IPS-NIHi7 (cell line): ENCODE data around the gene VIT.
"Not testable (repeated sequence)": the region's sequence is repeated elsewhere in the genome, so short reads cannot be mapped to it uniquely, and the experiment has no call there.

Source experiments
- DNase-seq: peaks from one replicate; pipeline ENCODE4 v3.0.0; 2012; ENCODE audit warnings: mixed read lengths; ENCODE audit errors: extremely low spot score

Gene VIT

DNA sequence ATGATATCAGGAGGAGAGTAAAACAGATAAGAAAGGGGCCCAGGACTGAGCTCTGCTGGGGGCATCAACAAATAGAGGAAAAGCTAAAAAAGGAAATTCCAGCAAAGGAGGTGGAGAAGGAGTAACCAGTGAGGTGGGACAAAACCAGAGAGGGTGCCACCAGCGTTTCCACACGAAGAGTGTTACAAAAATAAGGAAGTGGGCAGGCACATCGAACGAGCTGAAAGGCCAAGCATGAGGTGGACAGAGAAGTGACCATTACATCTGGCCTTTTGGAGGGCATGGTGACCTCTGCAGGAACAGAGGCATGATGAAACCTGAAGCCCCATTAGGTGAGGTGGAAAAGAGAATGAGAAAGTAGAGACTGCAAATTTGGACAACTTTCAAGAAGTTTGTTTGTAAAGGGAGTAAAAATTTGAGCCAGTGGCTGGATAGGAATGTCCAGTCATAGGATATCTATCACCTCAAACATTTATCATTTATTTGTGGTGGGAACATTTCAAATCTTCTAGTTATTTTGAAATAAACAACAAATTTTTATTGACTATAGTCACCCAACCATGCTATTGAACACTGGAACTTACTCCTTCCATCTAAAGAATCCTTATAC lies 18.4 kb upstream of the VIT start:
- DNase-seq: no peak

DNA sequence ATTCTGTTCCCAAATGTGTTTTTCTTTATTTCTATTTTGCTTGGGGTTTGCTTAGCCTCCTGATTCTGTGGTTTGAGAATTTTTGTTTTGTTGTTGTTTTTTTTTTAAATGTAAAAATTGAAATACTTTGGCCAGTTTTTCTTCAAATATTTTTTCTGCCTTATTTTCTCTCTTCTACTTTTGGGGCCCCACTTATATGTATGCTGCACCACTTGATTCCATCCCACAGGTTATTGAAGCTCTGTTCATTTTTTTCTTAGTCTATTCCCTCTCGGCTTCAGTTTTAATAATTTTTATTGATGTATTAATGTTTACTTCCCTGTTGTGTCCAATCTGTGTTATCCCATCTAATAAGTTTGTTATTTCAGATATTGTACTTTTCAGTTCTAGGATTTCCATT lies 17.7 kb upstream of the VIT start:
- no peak for DNase-seq

DNA sequence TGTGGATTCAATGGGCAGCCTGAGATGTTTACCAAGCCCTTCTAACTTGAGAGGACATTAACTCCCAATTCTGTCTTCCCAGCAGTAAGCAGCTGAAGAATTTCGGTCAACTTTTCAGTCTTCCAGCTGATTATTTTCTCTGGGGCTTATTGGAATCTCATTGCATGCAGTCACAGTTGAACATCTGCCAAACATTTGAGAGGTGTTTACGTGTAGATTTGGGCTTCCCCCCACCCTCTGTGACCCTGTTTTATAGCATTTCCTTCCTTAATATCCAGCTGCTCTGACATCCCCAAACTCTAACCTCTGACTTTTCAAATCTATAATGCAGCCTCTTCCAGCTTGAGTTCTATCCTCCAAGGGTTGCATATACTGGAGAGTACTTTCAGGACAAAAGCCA lies 16.5 kb upstream of the VIT start:
- DNase-seq: no peak

DNA sequence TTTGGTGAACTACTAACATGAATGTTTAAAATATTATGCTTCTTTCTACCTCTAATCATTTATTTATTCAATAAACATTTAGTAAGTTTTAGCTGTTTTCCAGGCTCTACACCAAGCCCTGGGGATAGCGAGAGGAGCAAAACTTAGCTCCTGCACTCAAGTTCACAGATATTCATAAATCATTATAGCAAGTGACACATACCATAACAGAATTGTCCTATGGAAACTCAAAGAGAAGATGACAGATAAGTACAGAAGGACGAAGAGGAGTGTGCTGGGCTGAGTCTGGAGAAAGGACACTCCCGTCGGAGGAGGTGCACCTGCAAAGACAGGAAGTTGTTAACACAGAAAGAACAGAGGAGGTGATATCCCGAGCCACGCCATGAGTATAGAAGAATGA lies 13.9 kb upstream of the VIT start:
- no peak for DNase-seq

DNA sequence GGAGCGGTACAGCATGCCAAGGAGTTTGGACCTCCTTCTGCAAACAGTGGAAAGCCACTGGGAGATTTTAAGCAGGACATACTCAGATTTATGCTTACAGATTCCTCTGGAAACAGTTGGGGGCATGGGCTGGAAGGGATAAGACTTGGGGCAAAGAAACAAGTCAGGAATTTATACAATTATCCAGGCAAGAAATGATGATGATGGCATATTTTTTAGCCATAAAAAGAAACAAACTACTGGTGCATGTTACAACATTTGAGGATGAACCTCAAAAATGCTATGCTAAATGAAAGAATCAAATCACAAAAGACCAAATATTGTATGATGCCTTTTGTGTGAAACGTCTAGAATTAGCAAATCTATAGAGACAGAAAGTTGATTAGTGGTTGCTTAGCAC lies 13.5 kb upstream of the VIT start:
- DNase-seq: no peak

DNA sequence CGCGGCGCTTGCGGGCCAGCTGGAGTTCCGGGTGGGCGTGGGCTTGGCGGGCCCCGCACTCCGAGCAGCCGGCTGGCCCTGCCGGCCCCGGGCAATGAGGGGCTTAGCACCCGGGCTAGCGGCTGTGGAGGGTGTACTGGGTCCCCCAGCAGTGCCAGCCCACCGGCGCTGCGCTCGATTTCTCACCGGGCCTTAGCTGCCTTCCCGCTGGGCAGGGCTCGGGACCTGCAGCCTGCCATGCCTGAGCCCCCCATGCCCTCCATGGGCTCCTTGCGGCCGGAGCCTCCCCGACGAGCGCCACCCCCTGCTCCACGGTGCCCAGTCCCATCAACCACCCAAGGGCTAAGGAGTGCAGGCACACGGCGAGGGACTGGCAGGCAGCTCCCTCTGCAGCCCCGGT lies 8.2 kb upstream of the VIT start:
- not testable (repeated sequence) for DNase-seq

DNA sequence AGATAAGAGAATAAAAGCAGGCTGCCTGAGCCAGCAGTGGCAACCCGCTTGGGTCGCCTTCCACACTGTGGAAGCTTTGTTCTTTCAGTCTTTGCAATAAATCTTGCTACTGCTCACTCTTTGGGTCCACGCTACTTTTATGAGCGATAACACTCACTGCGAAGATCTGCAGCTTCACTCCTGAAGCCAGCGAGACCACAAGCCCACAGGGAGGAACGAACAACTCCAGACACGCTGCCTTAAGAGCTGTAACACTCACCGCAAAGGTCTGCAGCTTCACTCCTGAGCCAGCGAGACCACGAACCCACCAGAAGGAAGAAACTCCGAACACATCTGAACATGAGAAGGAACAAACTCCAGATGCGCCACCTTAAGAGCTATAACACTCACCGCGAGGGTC lies 7.5 kb upstream of the VIT start:
- DNase-seq: not testable (repeated sequence)

DNA sequence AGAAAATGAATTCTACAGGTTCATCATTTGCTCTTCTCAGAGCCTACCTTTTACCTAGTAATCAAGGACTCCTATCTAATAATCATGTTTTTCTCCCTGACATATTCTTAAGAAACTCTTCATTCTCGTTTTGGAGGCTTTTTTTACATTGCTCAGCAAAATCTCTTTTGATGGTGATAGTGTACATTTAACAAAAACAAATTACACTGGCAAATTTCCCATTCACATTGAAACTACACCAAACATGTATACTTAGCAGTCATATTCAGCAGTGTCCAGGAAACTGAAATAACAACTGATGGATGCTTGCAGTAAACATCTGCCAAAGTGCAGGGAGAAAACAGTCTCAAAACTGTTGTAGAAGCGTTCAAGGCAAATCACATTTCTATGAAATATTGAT lies 4.4 kb upstream of the VIT start:
- DNase-seq: no peak

DNA sequence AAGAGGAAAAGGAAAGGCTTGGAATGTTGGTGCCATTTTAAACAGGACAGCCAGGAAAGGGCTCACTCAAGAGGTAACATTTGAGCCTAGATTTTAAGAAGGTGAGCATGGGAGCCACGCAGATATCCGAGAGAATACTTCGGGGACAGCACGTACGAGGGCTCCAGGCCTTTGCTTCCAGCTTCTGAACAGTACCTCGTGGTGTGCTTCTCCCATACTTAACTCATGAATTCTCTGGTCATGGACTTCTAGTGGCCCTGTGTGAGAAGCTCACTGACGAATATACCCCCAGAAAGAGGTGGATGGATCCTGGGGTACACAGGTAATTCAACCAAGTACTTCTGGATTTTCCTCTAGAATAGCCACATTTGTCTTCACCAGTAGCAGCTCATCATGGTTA lies 2.7 kb upstream of the VIT start:
- no peak for DNase-seq

DNA sequence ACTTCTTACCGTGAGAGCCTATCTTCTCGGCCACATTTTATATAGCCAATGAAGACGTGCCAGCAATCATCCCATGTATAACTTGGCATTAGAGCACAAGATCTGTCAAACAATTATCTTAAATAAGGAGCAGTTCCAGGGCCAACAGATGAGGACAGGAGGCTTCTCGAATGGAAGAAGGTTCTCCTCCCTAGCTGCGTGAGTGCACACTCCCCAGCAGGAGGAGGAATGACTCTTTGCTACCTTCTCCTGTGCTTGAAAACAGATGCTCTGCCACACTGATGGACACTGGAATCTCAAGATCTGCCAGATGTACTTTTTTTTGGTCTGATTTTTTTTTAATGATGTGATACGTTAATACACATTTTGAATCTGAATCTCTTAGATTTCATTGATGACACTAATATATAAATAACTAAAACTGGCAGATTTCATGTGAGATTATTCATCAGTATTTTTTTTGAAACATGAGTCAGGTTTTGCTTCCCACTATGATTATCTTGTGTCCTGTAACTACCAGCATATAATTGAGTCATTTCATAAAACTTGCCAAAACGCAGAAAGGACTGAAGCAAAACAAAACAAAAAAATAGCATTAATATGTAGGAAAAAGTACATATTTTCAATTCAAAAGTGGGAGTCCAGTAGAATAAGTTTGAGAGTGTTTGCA lies 626 bp upstream of the VIT start:
- peak; percentile 42 for DNase-seq

DNA sequence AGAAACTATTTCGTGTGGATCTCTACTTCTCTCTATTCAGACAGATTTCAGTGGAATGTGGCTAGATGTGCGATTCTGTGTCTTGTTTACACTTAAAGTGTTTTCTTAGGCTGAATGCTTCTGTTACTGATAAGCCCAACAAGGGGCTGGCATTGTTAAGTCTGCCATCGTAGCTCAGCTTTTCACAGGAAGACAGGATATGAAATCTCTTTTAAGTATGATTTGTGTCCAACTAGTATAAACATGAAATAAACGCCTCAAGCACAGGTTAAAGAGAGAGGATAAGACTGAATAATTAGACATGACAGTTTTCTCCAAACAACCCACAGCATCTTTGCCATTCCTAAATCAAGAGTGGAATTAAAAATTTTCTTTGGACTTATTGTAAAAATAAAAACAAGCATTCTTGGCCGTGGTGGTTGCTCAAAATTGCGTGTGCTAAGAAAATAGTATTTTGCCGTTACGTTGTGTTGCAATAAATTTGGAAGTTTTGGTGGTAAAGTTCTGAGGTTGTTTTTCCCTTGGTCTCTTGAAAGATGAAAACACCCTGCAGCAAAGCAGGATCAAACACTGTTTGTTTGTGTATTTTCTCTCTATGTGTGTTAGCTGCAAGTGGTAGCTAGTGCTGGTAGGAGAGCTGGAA lies 1.0 kb downstream of the VIT start:
- no peak for DNase-seq

DNA sequence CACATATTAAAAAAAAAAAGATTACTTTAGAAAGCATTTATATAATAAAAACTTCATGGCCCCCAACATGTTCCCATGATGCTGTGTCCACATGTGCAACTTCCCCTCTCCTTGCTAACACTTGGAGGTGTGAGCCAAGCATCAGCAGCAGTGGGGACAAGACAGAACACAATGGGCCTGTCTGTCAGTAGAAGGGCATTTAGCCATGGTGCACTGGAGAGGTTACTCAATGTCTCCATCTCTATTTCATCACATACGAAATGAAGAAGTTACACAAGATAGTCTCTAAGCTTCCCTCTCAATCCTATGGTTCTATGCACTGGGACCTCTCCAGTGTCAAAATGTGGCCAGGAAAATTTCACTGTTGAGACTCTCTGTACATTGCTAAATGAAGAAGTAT lies 2.5 kb downstream of the VIT start:
- no peak for DNase-seq

DNA sequence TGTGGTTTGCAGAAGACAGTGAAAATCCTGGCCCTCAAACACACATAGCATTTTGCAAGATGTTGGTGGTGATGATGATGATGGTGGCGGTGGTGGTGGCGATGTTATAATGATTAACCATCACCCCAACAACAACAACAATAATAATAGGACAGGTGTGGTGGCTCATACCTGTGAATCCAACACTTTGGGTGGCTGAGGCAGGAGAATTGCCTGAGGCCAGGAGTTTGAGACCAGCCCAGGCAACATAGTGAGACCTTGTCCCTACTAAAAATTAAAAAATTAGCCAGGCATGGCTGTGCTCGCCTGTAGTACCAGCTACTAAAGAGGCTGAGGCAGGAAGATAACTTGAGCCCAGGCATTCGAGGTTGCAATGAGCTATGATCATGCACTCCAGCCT lies 3.8 kb downstream of the VIT start:
- DNase-seq: no peak

DNA sequence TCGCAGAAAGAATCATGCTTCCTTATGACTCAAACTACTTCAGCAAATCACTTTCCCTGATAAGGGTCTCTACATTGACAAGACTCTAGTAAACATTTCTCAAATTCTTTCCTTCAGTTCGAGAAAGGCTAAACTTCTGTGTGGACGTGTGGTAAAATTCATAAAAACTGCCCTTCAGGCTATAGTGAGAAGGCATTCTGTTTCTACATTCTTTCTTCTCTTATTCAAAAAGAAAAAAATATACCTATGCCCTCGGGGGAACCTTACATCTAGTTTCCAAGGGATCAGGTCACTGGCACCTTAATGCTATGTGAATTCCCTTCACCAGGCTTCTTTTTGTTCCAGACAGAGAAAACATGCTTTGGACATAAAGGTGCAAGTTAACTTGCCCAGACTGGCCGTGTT lies 4.9 kb downstream of the VIT start:
- DNase-seq: no peak

DNA sequence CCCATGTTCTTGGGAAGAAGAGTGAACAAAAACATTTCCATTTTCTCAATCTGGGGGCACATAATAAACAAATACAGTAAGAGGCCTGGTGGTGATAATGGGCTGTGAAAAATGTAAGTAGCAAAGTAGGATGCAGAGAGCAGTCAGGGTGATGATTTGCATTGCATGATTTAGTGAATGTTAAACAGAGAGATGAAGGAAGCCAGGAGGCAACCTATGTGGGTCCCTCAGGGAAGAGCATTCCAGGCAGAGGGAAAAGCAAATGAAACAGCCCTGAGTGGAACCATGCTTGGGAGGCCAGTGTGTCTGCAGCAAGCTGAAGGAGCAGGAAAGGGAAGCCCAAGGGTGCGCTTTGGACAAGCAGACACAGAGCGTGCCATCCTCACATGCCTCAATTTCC lies 5.4 kb downstream of the VIT start:
- DNase-seq: no peak

DNA sequence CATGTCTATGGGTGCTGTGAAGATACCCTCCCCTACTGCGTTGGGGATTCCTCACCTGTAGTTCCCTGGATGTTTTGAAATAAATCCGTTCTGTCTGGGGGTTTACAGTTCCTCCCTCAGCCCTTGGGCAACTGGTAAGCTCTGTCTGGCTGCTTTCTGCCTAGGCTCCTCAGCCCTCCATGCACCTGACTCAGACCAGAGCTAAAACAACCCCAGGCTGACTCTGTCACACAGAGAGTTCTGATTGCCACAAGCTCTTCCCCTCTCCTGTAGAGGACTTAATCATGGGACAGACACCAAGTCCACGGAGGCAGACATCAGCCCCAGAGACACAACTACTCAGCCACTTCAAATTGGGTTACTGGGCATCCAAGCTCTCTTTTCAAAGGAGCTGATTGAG lies 6.3 kb downstream of the VIT start:
- no peak for DNase-seq

DNA sequence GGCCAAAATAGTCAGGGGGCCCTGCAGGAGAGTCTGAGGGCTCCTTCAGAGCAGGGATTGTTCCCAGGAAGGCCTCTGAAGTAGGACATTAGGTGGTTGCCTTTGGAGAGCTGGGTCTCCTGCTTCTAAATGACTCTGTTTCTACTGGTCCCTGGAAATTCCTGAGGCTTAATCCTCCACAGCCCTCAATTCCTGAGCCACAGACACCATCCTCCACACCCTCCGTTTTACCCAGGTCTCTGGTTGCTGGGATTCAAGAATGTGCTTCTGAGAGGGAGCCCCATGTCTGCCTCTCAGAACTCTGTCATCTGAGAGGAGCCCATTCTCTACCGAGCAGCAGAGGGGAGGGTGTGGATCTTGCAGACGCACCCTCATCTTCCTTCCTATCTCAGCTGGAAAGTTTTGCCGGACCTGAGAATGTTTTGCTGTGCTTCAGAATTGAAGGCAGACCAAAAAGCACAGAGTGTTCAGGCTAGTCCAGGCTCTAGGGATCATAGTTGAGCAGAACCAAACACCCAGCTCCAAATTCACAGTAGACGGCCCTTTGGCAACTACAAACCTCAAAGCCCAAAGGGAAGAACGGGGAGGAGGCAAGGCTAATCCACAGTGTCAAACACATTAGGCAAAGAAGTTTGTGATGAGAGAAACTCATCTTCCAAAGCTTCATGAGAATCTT lies 8.1 kb downstream of the VIT start:
- no peak for DNase-seq

DNA sequence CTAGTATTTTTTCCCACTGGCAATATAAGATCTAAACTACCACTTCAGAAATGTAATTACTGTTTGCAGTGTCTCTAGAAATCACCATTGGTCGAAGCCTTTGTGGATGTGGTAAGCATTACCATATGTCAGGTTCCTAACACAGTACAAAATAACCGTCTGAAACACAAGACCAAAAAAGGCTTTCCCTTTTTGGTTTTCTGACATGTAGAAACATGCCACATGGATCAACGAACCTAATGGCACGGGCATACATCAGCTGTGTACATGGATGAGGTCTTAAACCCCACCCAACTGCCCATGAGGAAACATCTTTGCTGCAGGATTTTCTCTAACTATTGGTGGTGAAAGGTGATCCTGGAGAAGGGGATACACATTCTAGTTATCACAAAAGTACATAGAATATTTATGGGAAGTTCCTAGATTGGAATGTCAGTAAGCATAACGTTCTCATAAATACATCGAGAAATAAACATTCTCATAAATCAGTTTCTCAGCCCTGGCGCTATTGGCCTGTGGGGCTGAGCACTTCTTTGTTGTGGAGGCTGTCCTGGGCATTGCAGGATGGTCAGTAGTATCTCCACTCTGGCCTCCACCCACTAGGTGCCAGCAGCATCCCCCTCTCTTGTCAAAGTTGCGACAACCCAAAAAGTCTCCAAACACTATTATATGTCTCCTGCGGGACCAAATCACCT lies 9.0 kb downstream of the VIT start:
- no peak for DNase-seq

DNA sequence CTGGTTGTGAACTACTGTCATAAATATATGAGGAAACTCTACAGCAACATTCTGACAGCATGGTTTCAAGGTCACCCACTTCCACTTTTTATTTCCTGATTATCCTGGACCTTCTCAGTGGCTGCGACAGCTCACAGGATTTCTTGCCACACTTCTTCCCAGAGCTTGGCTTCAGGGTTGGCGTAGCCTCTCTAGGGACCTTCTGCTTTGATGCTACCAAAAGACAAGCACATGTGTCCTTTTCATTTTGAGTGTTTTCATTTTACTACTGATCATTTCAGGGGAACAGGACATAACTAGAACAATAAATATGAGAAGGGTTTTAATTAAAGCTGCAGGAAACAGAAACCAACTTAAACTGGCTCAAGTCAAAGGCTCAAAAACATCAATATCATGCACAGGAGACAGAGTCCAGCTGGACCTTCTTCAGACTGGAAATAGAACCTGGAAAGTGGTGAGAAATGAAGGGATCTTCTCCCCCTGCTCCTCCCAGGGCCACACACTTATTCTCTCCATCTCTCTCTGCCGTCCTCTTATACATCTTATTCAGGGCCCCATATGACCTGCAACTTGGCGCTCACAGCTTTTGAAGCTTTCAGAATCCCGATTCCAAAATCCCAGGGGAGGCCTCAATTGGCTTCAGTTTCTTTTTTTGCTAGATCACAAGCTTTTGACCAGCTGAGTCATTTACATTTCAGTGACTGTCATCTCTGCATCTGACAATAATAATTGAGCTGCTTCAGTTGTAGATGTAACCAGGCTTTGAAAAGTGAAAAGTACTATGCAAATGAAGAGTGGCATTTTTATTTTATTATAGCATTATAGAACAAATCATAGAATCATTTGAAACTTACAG lies 9.7 kb downstream of the VIT start:
- no peak for DNase-seq

DNA sequence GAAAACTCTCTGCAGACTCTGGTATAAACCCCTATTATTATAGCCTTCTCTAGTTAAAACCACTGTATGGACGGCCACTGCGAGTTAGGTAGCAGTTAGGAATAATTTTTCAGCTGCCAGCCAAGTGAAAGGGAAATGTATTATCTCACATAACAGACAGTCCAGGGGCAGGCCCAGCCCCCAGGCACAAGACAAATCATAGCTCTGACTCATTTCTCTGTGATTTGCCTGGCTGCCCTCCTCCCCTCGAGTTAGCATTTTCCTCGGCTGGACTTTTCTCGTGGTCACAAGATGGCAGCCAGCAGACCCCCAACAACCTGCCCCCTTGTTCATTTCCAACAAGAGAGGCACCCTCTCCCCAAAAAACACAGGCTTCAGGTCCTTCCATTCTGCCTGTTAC lies 10.5 kb downstream of the VIT start:
- no peak for DNase-seq

DNA sequence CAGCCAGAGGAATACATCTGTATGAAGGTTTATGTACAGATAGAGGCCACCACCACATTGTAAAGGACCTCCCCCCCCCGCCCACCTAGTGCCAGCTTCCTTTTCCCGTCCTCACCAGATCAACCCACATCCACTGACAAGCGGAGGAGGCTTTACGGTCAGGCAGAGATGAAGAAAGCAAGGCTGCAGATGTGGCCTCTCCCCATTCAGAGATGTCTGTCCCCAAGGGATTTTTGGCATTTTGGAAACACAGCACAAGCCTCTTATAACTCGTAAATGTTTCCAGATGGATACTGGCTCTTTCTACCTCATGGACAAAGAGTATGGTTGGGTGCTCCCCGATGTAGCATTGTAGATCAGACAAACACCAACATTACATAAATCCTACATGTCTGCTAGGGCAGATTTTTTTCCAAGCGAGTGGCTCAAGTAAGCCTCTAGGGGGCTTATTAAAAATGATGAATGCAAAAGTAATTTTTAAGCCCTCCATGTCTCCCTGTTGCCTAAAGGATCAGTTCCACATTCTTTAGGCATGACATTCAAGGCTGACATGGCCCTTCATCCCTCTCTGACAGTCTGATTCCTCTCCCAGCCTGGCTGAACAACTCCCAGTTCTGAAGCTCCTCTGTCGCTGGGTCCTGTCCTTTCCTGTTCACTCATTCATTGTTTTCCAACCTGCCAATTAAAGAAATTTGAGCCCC lies 11.7 kb downstream of the VIT start:
- DNase-seq: no peak
